ENCODE data around the gene AFF3.

AFF3 gene

GRCh38 chr2:99944019-99944418 lies 198.4 kb downstream of the AFF3 start:
- DNase-seq (ENCODE audit: extremely low read depth, low read depth) = no peak
- TF ChIP-seq CTCF (IDR thresholded peaks at IDR 0.05; ENCODE audit: low read depth, low read length) = no peak

GRCh38 chr2:99942561-99943347 lies 199.6 kb downstream of the AFF3 start:
- TF ChIP-seq CTCF (IDR thresholded peaks at IDR 0.05; ENCODE audit: low read depth, low read length) = no peak

DNA sequence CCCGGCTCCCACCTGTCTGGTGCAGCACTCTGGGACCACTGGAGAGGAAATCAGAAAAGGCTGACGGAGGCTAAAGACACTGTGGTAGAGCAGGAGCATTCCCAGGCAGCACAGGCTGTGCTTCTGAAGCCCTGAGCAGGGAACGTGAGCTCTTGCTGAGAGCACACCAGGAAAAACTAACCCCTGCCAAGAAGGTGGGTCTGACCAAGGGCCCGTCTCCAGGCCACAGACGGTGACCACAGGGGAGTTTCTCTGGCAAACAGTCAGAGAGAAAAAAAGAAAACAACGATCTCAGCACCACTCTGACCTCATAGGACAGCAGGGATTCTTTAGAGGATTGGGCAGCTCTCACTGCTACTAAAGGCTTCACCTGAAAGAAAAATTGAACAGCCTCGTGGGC lies 201.4 kb downstream of the AFF3 start:
- no peak for DNase-seq (ENCODE audit: extremely low read depth, low read depth)
- TF ChIP-seq CTCF (IDR thresholded peaks at IDR 0.05; ENCODE audit: low read depth, low read length) = no peak

More at GRCh38 chr2:99942561-99943347, 199.6 kb downstream of the AFF3 start:
- DNase-seq (ENCODE audit: extremely low read depth, low read depth) = no peak

GRCh38 chr2:99939135-99939534 lies 203.3 kb downstream of the AFF3 start:
- no peak for DNase-seq (ENCODE audit: extremely low read depth, low read depth)
- TF ChIP-seq CTCF (IDR thresholded peaks at IDR 0.05; ENCODE audit: low read depth, low read length) = no peak

GRCh38 chr2:99938250-99938649 lies 204.1 kb downstream of the AFF3 start:
- TF ChIP-seq CTCF (IDR thresholded peaks at IDR 0.05; ENCODE audit: low read depth, low read length) = no peak
- DNase-seq (ENCODE audit: extremely low read depth, low read depth) = no peak

DNA sequence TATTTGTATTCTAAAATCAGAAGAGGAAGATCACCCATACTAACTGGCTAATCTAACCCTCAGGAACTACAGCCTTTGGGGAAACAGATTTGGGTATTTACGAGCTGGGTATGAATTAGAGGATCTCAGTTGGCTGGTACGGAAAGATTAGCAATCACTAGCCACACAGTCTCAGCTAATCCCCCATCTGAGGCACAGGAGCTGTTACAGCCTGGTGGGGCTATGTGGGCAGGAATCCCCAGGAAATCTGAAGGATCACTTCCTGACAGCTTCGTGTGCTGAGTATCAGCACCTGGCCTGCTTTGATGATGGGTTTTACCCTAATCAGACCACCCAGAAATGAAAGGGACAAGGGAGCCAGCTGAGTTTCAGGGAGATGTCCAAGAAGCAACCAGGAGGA lies 206.3 kb downstream of the AFF3 start:
- no peak for DNase-seq (ENCODE audit: extremely low read depth, low read depth)
- TF ChIP-seq CTCF (IDR thresholded peaks at IDR 0.05; ENCODE audit: low read depth, low read length) = no peak

GRCh38 chr2:99935662-99936061 lies 206.7 kb downstream of the AFF3 start:
- DNase-seq (ENCODE audit: extremely low read depth, low read depth) = no peak

More at GRCh38 chr2:99935662-99936061, 206.7 kb downstream of the AFF3 start:
- no peak for TF ChIP-seq CTCF (IDR thresholded peaks at IDR 0.05; ENCODE audit: low read depth, low read length)

All from AG09319 (cell line).